ENCODE data around the gene TMEM52. TPM values are rescaled to one million over a fixed set of nuclear protein-coding genes. Genes with fewer than 3 reads are reported as not detected.

Gene TMEM52
- total and polyA plus RNA-seq, 4 donors: 1.7 to 9.0 (median 5.2) TPM

DNA sequence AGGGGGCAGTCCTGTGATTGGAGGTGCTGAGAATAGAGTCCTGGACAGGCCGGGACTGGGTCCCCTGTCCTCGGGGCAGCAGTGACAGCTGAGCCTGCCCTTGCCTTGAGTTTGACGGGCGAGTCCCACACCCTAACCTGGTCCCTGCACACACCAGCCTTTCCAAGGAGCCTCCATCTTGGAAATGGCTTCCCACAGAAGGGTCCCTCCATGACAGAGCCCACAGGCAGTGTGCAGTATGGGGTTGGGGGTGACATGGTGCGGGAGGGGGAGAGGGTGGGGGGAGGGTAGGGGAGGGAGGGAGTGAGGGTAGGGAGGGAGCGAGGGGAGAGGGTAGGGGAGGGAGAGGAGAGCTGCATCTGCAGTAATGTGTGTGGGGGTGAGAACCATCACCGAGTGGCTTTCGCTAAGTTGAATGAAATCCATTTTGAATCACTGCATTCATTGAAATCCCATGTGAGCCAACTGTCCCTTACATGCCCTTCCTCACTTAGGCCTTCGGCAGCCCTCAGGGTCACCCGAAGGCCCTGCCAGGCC, 10.1 kb upstream of the TMEM52 start:
- 60% methylated on average over 1 of the region's 10 CpGs for WGBS (ENCODE audit: insufficient coverage)
- Histone ChIP-seq H3K9me3 (ENCODE audit: control insufficient read depth, insufficient read depth, low read length) (no peaks in the 10 kb centered on the region), H3K4me1 (ENCODE audit: control insufficient read depth, insufficient read depth, low read length) (no peaks in the 10 kb centered on the region), H3K36me3 (ENCODE audit: control insufficient read depth, insufficient read depth, low read length) (no peaks in the 10 kb centered on the region), H3K27ac (ENCODE audit: low read depth, low read length) (no peak overlapping the region), H3K4me3 (ENCODE audit: low read depth, low read length) (no peak overlapping the region), H3K27me3 (ENCODE audit: control insufficient read depth, insufficient read depth, low read length) (no peaks in the 10 kb centered on the region)
- DNase-seq (ENCODE audit: low read depth in 4 of 6, low spot score in 6 of 6): no peak

DNA sequence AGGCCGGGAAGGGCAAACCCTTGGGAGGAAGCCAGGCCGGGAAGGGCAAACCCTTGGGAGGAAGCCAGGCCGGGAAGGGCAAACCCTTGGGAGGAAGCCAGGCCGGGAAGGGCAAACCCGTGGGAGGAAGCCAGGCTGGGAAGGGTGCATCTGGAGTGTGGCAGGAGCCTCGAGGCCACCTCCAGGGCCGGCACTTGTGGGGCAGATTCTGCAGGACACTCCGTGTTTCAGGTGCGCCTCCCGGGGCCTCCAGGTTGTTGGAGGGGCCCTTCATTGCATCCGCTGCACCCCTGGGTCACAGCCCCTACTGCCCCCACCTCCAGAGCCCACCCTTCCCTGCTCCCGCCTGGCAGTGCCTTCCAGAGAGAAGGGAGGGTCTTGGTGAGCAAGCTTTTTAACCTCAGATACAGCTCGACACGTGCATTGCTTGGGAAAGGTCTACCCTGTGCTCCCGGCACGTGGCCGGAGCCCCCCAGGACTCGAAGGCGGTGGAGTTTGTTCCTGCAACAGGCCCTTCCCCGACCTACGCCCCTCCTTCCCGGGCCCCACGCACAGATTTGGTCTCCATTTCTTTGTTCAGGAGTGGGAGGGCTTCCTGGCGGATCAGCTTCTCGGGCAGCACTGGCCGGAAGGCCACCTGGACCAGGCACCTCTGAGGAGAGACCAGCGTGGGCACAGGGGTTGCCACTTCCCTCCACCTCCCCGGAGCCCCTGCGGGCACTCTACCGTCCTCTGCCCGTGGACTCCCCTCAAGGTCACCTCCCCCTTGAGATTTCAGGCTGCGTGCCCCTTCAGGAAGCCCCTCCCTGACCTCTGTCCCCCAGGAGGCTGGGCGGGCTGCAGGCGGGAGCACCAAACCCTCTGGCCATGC, 9.4 kb upstream of the TMEM52 start:
- 82% methylated on average over 23 of the region's 34 CpGs for WGBS (ENCODE audit: insufficient coverage)
- no peak overlapping the region for H3K27ac ChIP-seq (ENCODE audit: low read depth, low read length)
- no peaks in the 10 kb centered on the region for H3K36me3 ChIP-seq (ENCODE audit: control insufficient read depth, insufficient read depth, low read length)

DNA sequence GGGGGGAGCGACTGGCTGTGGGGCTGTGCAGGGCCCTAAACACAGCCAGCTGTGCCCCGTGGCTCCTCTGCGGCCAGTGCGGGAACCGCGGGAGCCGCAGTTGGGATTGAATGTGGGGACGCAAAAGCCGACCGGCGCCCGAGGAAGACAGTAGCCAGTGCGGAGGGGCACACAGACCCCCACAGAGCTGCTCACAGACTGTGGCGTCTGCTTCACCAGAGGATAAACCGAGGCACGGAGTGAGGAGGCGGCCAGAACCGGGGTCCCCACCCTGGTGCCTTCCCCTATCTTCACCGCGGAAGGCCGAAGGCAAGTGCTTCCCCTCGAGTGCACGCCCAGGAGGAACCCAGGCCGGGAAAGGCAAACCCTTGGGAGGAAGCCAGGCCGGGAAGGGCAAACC, 8.7 kb upstream of the TMEM52 start:
- DNase-seq (ENCODE audit: low read depth in 4 of 6, low spot score in 6 of 6): no peak
- H3K4me3 ChIP-seq (ENCODE audit: low read depth, low read length): no peak overlapping the region
- H3K36me3 ChIP-seq (ENCODE audit: control insufficient read depth, insufficient read depth, low read length): peaks cover 5% of the 10 kb centered on the region
- H3K27ac ChIP-seq (ENCODE audit: low read depth, low read length): no peak overlapping the region
- 90% methylated on average over 23 of the region's 25 CpGs for WGBS (ENCODE audit: insufficient coverage)
- H3K27me3 ChIP-seq (ENCODE audit: control insufficient read depth, insufficient read depth, low read length): no peaks in the 10 kb centered on the region
- H3K9me3 ChIP-seq (ENCODE audit: control insufficient read depth, insufficient read depth, low read length): no peaks in the 10 kb centered on the region
- no peaks in the 10 kb centered on the region for H3K4me1 ChIP-seq (ENCODE audit: control insufficient read depth, insufficient read depth, low read length)

More for the DNA sequence above, 9.4 kb upstream of the TMEM52 start:
- no peak for DNase-seq (ENCODE audit: low read depth in 4 of 6, low spot score in 6 of 6)
- Histone ChIP-seq H3K4me3 (ENCODE audit: low read depth, low read length) (no peak overlapping the region), H3K9me3 (ENCODE audit: control insufficient read depth, insufficient read depth, low read length) (no peaks in the 10 kb centered on the region), H3K4me1 (ENCODE audit: control insufficient read depth, insufficient read depth, low read length) (no peaks in the 10 kb centered on the region), H3K27me3 (ENCODE audit: control insufficient read depth, insufficient read depth, low read length) (no peaks in the 10 kb centered on the region)

DNA sequence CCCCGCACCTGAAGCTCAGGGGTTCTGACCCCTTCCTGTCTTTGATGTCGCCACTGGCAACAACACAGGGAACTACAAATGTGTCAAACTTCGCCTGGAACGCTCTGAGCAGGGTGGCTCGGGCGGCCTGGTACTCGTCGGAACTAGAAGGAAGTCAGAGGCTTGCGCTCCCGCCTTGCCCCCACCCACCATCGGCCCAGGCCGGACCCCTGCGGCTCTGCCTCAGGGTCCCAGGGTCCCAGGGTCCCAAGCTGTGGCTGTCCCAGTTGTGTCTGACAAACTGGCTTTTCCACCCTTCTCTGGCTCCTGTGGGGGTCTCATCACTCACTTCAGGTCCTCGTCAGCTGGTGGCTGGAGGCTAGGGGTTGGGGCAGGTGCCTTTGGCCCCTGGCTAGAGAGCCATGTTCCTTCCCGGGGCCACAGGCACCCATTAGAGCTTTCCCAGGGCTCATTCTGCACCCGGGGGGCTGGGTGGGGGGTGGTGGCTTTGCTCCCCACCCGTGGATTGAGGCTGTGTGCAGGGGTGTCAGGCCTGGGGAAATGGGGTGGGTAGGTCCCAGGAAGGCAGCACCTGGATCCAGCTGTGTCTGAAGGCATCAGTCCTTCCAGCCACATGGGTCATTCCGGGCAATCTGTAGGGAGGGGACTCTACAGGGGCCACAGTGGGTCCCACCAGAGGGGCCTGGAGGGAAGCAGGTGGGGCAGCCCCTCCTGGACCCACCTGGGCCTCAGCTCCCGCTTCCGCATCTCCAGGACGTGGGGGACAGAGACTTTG, 8.0 kb upstream of the TMEM52 start:
- H3K27ac ChIP-seq (ENCODE audit: low read depth, low read length): no peak overlapping the region
- H3K27me3 ChIP-seq (ENCODE audit: control insufficient read depth, insufficient read depth, low read length): no peaks in the 10 kb centered on the region
- DNase-seq (ENCODE audit: low read depth in 4 of 6, low spot score in 6 of 6): no peak
- no peaks in the 10 kb centered on the region for H3K4me1 ChIP-seq (ENCODE audit: control insufficient read depth, insufficient read depth, low read length)
- WGBS (ENCODE audit: insufficient coverage): 90% methylated on average over 19 of the region's 21 CpGs
- H3K36me3 ChIP-seq (ENCODE audit: control insufficient read depth, insufficient read depth, low read length): peaks cover 6% of the 10 kb centered on the region
- H3K4me3 ChIP-seq (ENCODE audit: low read depth, low read length): no peak overlapping the region
- H3K9me3 ChIP-seq (ENCODE audit: control insufficient read depth, insufficient read depth, low read length): no peaks in the 10 kb centered on the region

DNA sequence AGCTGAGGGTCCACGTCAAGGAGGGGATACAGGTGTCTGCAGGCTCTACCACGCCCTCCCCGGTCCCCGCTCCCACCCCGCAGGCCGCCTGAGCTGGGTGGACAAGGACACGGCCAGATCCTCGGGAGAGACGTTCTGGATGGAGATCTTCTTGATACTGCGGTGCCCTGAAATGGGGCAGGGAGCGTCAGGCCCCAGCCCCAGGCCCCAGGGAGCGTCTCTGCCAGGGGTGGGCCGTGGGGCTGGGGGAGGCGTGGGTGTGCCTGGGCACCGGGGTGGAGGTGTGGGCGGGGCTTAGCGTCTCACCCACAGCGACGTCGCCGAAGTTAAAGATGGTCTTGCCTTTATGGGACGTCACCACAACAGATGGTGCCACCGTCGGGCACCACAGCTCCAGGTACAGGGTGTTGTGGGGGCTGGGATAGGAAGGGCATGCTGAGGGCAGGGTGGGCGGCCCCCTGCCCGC, 7.3 kb upstream of the TMEM52 start:
- no peak overlapping the region for H3K27ac ChIP-seq (ENCODE audit: low read depth, low read length)
- DNase-seq (ENCODE audit: low read depth in 4 of 6, low spot score in 6 of 6): no peak
- no peaks in the 10 kb centered on the region for H3K9me3 ChIP-seq (ENCODE audit: control insufficient read depth, insufficient read depth, low read length)
- no peaks in the 10 kb centered on the region for H3K27me3 ChIP-seq (ENCODE audit: control insufficient read depth, insufficient read depth, low read length)
- no peaks in the 10 kb centered on the region for H3K4me1 ChIP-seq (ENCODE audit: control insufficient read depth, insufficient read depth, low read length)
- no peak overlapping the region for H3K4me3 ChIP-seq (ENCODE audit: low read depth, low read length)
- 85% methylated on average over 25 of the region's 26 CpGs for WGBS (ENCODE audit: insufficient coverage)
- peaks cover 6% of the 10 kb centered on the region for H3K36me3 ChIP-seq (ENCODE audit: control insufficient read depth, insufficient read depth, low read length)

DNA sequence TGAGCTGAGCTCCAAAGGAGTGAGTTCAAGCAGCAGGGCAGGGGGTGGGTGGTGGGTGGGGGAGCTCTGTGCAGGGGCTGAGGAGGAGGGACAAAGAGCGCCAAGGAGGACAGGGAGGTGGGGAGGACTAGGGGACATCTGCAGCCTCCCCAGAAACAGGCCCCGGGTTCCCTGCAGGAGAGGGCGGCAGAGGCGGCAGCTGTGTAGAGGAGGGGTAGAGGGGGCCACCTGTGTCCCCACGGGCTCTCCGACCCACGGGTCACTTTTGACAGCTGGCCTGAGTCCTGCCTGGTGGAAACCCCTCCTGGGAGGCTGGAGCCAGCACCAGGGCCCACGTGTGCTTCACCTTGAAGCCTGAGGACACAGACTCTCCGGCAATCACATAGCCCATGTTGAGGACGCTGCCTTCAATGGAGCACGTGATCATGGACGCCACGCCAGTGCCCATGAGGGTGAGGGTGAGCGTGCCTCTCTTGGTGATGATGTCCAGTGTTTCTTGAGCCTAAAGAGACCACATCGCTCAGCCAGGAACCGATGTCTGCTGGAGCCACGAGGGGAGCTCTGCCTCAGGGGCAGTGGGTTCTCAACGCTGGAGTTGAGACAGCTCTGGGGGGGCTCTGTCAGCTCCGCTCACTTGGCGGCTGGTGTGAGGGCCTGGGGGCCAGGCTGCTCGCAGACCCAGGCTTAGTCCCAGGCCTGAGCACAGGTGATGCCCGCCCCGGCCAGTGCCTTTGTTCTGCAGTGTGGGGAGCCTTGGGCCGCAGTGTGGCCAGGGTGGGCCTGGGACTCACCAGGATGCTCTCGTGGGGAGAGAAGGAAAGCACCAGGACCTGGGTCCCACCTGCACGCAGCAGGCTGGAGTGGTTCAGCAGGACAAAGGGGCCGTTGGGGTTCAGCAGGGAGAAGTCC, 6.6 kb upstream of the TMEM52 start:
- Histone ChIP-seq H3K27ac (ENCODE audit: low read depth, low read length) (no peak overlapping the region), H3K9me3 (ENCODE audit: control insufficient read depth, insufficient read depth, low read length) (no peaks in the 10 kb centered on the region), H3K4me1 (ENCODE audit: control insufficient read depth, insufficient read depth, low read length) (no peaks in the 10 kb centered on the region), H3K36me3 (ENCODE audit: control insufficient read depth, insufficient read depth, low read length) (peaks cover 6% of the 10 kb centered on the region), H3K27me3 (ENCODE audit: control insufficient read depth, insufficient read depth, low read length) (no peaks in the 10 kb centered on the region), H3K4me3 (ENCODE audit: low read depth, low read length) (no peak overlapping the region)
- no peak for DNase-seq (ENCODE audit: low read depth in 4 of 6, low spot score in 6 of 6)
- 80% methylated on average over 25 of the region's 27 CpGs for WGBS (ENCODE audit: insufficient coverage)

DNA sequence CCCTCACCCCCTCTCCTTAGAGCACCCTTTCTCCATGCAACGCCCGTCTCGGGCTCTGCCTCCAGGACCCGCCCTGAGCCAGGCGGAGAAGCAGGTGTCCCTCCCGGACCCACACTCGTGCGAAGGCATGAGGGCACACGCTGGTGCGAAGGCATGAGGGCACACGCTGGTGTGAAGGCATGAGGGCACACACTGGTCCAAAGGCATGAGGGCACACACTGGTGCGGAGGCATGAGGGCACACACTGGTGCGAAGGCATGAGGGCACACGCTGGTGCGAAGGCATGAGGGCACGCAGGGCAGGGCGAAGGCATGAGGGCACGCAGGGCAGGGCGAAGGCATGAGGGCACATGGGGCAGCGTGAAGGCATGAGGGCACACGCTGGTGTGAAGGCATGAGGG, 5.8 kb upstream of the TMEM52 start:
- Histone ChIP-seq H3K27me3 (ENCODE audit: control insufficient read depth, insufficient read depth, low read length) (no peaks in the 10 kb centered on the region), H3K4me1 (ENCODE audit: control insufficient read depth, insufficient read depth, low read length) (peaks cover 4% of the 10 kb centered on the region), H3K4me3 (ENCODE audit: low read depth, low read length) (no peak overlapping the region), H3K27ac (ENCODE audit: low read depth, low read length) (no peak overlapping the region), H3K9me3 (ENCODE audit: control insufficient read depth, insufficient read depth, low read length) (no peaks in the 10 kb centered on the region), H3K36me3 (ENCODE audit: control insufficient read depth, insufficient read depth, low read length) (peaks cover 6% of the 10 kb centered on the region)
- DNase-seq (ENCODE audit: low read depth in 4 of 6, low spot score in 6 of 6): no peak
- WGBS (ENCODE audit: insufficient coverage): 96% methylated on average over 21 of the region's 21 CpGs

DNA sequence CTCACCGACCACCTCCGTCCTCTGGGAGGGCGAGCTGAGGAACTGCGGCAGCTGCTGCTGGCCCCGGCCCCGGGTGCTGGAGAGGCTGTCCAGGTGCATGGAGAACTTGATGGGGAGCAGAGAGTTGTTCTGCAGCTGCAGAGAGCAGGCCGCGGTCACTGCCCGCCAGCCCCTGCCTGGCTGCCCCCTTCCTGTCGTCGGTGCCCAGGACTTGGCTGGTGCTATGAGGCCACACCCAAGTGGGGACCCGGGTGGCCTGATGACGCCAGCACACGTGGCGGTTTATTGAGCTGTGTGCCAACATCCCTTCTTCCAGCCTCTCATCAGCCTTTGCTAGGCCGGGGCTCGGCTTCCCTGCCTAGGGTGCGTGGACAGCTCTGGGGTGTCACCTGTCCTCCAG, 5.3 kb upstream of the TMEM52 start:
- 60% methylated on average over 12 of the region's 18 CpGs for WGBS (ENCODE audit: insufficient coverage)
- peaks cover 9% of the 10 kb centered on the region for H3K4me1 ChIP-seq (ENCODE audit: control insufficient read depth, insufficient read depth, low read length)
- H3K4me3 ChIP-seq (ENCODE audit: low read depth, low read length): no peak overlapping the region
- H3K27ac ChIP-seq (ENCODE audit: low read depth, low read length): no peak overlapping the region
- H3K36me3 ChIP-seq (ENCODE audit: control insufficient read depth, insufficient read depth, low read length): peaks cover 6% of the 10 kb centered on the region
- no peak for DNase-seq (ENCODE audit: low read depth in 4 of 6, low spot score in 6 of 6)
- H3K9me3 ChIP-seq (ENCODE audit: control insufficient read depth, insufficient read depth, low read length): no peaks in the 10 kb centered on the region
- no peaks in the 10 kb centered on the region for H3K27me3 ChIP-seq (ENCODE audit: control insufficient read depth, insufficient read depth, low read length)
